Natural killer cell (primary cell): Measurements from ENCODE around the gene NIP7. TPM values are rescaled to one million over a fixed set of nuclear protein-coding genes. Genes with fewer than 3 reads are reported as not detected.

ENCODE experiments used
- ATAC-seq, 3 donors: fragments of 150-1000 bp in 2 of 3; fragments of 200-7000 bp in 1 of 3; cut with Tn5 transposase; 1 replicate in 1 of 3; 2 replicates in 2 of 3; pipeline ENCODE4 v1.10.0; 2021; ENCODE audit warnings: mild to moderate bottlenecking in 2 of 3, moderate library complexity in 2 of 3
- DNase-seq, 2 donors: peaks; one replicate each; pipeline versions ENCODE4 v3.0.0 to v3.0.0-alpha.2; 2013 to 2021; ENCODE audit warnings: mixed read lengths in 1 of 2
- H3K27ac ChIP-seq: one replicate; pipeline ENCODE4 v1.5.1; 2013; ENCODE audit warnings: mild to moderate bottlenecking, low read length
- H3K27me3 ChIP-seq: one replicate; pipeline ENCODE4 v1.6.1; 2013; ENCODE audit warnings: low read length; ENCODE audit not compliant: control insufficient read depth, insufficient read depth
- H3K36me3 ChIP-seq: one replicate; pipeline ENCODE4 v1.6.1; 2013; ENCODE audit warnings: low read length; ENCODE audit not compliant: control insufficient read depth, insufficient read depth
- H3K4me1 ChIP-seq: one replicate; pipeline ENCODE4 v1.6.1; 2013; ENCODE audit warnings: low read length; ENCODE audit not compliant: control insufficient read depth, insufficient read depth
- H3K4me3 ChIP-seq: one replicate; pipeline ENCODE4 v1.5.1; 2013; ENCODE audit warnings: low read length
- H3K9me3 ChIP-seq: one replicate; pipeline ENCODE4 v1.6.1; 2013; ENCODE audit warnings: low read length; ENCODE audit not compliant: control insufficient read depth, insufficient read depth
- H3K27ac Mint-ChIP-seq, 2 donors: one replicate each; pipeline ENCODE4 v1.8.0; 2022; ENCODE audit warnings: mild to moderate bottlenecking in 2 of 2, mixed read lengths in 2 of 2, moderate library complexity in 1 of 2
- H3K27me3 Mint-ChIP-seq, 2 donors: one replicate each; pipeline ENCODE4 v1.8.0; 2022; ENCODE audit warnings: low read depth in 2 of 2, mixed read lengths in 2 of 2
- H3K36me3 Mint-ChIP-seq: one replicate; pipeline ENCODE4 v1.8.0; 2022; ENCODE audit warnings: mixed read lengths
- H3K4me1 Mint-ChIP-seq, 2 donors: one replicate each; pipeline ENCODE4 v1.8.0; 2022; ENCODE audit warnings: mixed read lengths in 2 of 2
- H3K4me3 Mint-ChIP-seq: one replicate; pipeline ENCODE4 v1.8.0; 2022; ENCODE audit warnings: mild to moderate bottlenecking, moderate library complexity, mixed read lengths
- H3K9me3 Mint-ChIP-seq, 2 donors: one replicate each; pipeline ENCODE4 v1.8.0; 2022; ENCODE audit warnings: mixed read lengths in 2 of 2
- CTCF ChIP-seq: fragments of 200-600 bp; IDR thresholded peaks from one replicate; pipeline ENCODE4 v1.8.0; 2022; ENCODE audit warnings: antibody characterized with exemption
- WGBS: methylation state at CpG from one replicate; pipeline ENCODE4 v1.1.7; 2013; ENCODE audit warnings: missing lambda C conversion rate; ENCODE audit not compliant: insufficient coverage; 5-methylcytosine and 5-hydroxymethylcytosine counted together
- intact Hi-C: fragments of 100-400 bp; cut with micrococcal nuclease; formaldehyde crosslinking; loops from one replicate; pipeline ENCODE4 v1.14.2; 2022
- total RNA-seq, 4 donors: library from RNA; stranded (reverse); fragments of 120-200 nt in 1 of 4; gene quantifications; one replicate each; pipeline versions ENCODE4 v1.2.3 to v1.2.4, GENCODE V29; 2013 to 2022

The NIP7 gene
- total RNA-seq, 3 donors from 2014 or later (not counting 1 experiment from before 2014, with no cell fraction given), result 33.7 to 41.8 (median 37.7) TPM

DNA sequence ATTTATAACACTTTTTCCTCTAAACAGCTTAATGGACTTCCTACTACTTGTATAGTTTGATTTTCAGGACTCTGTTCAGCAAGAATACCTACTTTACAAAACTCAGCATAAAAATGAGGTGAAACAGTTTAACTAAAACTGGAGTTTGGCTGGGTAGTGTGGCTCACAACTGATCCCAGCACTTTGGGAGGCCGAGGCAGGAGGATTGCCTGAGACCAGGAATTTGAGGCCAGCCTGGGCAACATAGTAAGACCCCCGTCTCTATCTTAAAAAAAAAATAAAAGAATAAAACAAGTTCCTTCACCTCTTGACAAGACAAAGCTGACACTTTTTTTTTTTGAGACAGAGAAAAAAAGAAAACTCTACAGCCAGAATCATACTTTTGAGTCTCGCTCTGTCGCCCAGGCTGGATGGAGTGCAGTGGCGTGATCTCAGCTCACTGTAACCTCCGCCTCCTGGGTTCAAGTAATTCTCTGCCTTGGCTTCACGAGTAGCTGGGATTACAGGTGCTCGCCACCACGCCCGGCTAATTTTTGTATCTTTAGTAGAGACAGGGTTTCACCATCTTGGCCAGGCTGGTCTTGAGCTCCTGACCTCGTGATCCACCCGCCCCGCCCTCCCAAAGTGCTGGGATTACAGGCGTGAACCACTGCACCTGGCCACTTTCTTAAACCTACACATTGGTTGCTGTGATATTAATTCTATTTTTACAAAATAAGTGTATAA lies 11.8 kb upstream of the NIP7 start:
- no peaks in the 10 kb centered on the region for H3K27me3 Mint-ChIP-seq
- Histone ChIP-seq H3K4me3 (no peak overlapping the region), H3K36me3 (peaks cover 27% of the 10 kb centered on the region), H3K9me3 (no peaks in the 10 kb centered on the region), H3K27ac (no peak overlapping the region), H3K4me1 (peaks cover 26% of the 10 kb centered on the region), H3K27me3 (no peaks in the 10 kb centered on the region)
- peak overlapping the region in 1 of 2 donors; percentile 27 for H3K27ac Mint-ChIP-seq
- intact Hi-C loops, result loop anchor here (10.0 kb wide), 1 partner anchor 127 kb away; no protein-coding TSS in a partner anchor
- ATAC-seq (no peak), DNase-seq (no peak)
- no peaks in the 10 kb centered on the region for H3K36me3 Mint-ChIP-seq
- 96% methylated on average over 11 of the region's 14 CpGs for WGBS
- no peak for TF ChIP-seq CTCF
- H3K9me3 Mint-ChIP-seq, result no peaks in the 10 kb centered on the region
- no peak overlapping the region for H3K4me3 Mint-ChIP-seq
- H3K4me1 Mint-ChIP-seq, result peaks cover 14 to 24% of the 10 kb centered on the region in 2 donors

GRCh38 chr16:69328854-69329316 lies 10.7 kb upstream of the NIP7 start:
- WGBS, result 83% methylated on average over 10 of the region's 10 CpGs
- Histone ChIP-seq H3K4me1 (peaks cover 26% of the 10 kb centered on the region), H3K27ac (no peak overlapping the region), H3K36me3 (peaks cover 28% of the 10 kb centered on the region), H3K27me3 (no peaks in the 10 kb centered on the region), H3K9me3 (no peaks in the 10 kb centered on the region), H3K4me3 (no peak overlapping the region)
- intact Hi-C loops, result loop anchor here (10.0 kb wide), 1 partner anchor 126 kb away; no protein-coding TSS in a partner anchor
- Mint-ChIP-seq H3K9me3 (no peaks in the 10 kb centered on the region), H3K4me3 (peak overlapping the region; percentile 77), H3K27me3 (no peaks in the 10 kb centered on the region), H3K4me1 (peaks cover 14 to 24% of the 10 kb centered on the region in 2 donors), H3K36me3 (no peaks in the 10 kb centered on the region), H3K27ac (peak overlapping the region in 1 of 2 donors; percentile 27)
- TF ChIP-seq CTCF, result no peak
- DNase-seq (peak in 1 of 2 donors; percentile 20), ATAC-seq (no peak)

DNA sequence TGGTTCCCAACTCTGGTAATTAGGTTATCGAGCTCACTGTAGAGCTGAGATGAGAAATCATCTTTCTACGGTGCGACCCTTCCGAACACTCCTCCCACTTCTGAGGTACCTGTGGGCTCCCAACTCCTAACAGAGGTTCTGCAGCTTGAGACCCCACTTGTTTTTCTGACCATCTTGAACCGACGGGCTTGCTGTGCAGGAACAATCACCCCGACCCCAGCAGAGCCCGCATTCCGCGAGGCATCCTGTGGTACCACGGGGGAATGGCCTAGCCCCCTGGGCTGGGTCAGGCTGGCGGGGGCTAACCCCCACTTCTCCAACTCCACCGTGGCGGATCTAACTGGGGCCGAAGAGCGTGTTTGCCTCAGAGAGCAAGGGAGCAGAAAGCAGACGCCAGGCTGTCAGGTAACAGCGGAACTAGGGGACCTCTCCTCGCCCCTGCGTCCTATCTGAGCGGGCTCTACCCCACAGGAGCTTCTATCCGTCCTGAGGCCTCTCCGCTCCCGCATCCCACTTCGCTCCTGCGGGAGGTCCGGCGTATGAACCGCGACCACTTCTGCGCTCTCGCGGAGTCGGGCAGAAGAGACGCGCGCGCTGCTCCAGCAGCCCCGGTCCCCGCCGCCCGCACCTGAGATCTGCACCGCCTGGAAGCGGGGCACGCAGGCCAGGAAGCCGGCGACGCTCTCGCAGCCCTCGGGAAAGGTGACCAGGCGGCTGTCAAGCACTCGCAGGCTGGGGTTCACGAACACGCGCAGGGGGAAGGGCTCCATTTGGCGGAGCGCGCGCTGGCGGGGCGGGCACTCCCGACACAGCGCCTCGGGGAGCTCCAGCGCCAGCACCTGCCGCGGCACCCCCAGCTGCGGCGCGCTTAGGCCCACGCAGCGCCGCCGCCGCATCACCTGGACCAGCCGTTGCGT lies 9.9 kb upstream of the NIP7 start:
- intact Hi-C loops, result loop anchor here (10.0 kb wide), 1 partner anchor 125 kb away; no protein-coding TSS in a partner anchor
- Histone ChIP-seq H3K9me3 (no peaks in the 10 kb centered on the region), H3K4me1 (peaks cover 26% of the 10 kb centered on the region), H3K4me3 (peak overlapping the region; percentile 44), H3K27ac (no peak overlapping the region), H3K27me3 (no peaks in the 10 kb centered on the region), H3K36me3 (peaks cover 28% of the 10 kb centered on the region)
- no peaks in the 10 kb centered on the region for H3K36me3 Mint-ChIP-seq
- H3K9me3 Mint-ChIP-seq, result no peaks in the 10 kb centered on the region
- peak overlapping the region; percentile 77 for H3K4me3 Mint-ChIP-seq
- H3K27me3 Mint-ChIP-seq, result no peaks in the 10 kb centered on the region
- H3K27ac Mint-ChIP-seq, result peak overlapping the region in 1 of 2 donors; percentile 44
- DNase-seq (peak in 1 of 2 donors; percentile 71), ATAC-seq (peak; percentile 36 to 57 (median 53))
- peaks cover 14 to 19% of the 10 kb centered on the region in 2 donors for H3K4me1 Mint-ChIP-seq
- no peak for TF ChIP-seq CTCF
- WGBS, result 11% methylated on average over 77 of the region's 77 CpGs
